ENCODE data around the gene GRHPR. TPM values are rescaled to one million over a fixed set of nuclear protein-coding genes. Genes with fewer than 3 reads are reported as not detected.

The GRHPR gene
- total RNA-seq, 4 donors from 2014 or later, result 79.5 to 157 (median 126) TPM

DNA sequence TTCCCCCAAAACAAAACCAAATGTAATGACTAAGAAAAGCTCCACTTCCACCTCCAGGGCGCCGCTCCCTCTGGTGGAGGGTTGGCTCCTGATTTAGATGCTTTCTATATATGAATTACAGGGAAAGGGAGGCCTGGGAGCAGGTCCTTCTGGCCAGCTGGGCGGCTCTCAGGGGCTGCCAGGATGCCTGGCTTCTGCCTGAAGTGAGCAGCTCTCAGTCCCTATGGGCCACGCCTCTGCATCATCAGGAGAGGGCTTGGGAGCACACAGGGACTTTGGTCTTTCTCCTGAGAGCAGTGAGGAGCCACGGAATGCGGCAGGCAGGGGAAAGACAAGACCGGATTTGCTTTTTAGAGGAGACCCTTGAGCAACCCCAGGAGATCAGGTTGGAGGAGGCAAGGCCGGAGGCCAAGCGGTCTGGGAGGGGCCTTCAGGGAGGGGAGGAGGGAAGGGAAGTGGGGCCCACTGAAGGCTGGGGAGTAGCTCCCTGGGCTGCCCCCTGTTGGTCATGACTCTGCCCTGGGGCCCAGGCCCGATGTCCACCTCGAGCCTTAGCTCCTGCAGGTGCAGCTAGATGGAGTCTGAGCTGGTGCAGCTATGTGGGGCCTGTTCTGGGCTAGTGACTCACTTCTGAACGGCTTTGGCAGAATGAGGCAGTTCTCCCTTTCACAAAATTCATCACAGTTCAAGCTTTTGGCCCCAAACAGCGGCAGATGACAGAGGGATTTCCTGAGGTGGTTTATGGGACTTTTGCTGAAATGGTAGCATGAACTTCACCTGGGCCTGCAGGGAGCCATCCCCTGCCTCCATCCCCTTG lies 11.3 kb upstream of the GRHPR start:
- intact Hi-C loops (cut with DNase I), result no loop called here
- TF ChIP-seq, protein P1, sequence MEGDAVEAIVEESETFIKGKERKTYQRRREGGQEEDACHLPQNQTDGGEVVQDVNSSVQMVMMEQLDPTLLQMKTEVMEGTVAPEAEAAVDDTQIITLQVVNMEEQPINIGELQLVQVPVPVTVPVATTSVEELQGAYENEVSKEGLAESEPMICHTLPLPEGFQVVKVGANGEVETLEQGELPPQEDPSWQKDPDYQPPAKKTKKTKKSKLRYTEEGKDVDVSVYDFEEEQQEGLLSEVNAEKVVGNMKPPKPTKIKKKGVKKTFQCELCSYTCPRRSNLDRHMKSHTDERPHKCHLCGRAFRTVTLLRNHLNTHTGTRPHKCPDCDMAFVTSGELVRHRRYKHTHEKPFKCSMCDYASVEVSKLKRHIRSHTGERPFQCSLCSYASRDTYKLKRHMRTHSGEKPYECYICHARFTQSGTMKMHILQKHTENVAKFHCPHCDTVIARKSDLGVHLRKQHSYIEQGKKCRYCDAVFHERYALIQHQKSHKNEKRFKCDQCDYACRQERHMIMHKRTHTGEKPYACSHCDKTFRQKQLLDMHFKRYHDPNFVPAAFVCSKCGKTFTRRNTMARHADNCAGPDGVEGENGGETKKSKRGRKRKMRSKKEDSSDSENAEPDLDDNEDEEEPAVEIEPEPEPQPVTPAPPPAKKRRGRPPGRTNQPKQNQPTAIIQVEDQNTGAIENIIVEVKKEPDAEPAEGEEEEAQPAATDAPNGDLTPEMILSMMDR (IDR thresholded peaks at IDR 0.05), result no peak
- TF ChIP-seq POLR2A (IDR thresholded peaks at IDR 0.05), result no peak

DNA sequence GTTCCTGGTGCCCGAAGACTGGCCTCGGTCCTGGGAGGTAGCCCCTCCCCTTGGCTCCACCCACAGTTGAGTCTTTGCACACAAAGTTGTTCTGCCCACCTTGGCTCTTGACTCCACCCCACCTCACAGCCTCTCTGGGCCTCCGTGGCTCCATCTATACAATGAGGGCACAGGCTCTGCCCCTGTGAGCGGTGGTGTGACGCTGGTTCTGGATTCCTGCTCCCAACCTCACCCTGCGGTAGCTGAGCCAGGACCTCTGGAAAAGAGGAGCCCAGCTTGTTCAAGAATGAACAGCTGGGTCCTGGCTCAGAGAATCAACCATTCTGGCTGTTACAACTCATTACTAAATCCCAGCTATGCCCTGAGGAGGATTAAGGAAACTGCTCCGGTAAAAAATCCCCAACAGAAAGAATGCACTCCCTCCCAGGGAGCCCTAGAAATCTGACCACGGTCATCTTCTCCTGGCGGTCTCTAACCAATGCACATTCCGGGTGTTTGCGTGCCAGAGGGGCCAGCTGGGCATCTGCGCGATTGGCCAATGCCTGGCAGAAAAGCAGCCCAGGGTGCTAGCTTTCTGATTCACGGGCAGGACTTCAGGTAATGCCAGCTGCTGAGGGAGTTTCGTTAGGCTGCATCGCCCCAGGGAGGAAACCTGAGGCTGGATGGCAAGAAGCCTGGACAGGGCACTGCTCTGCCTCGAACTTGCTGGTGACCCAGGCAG lies 9.9 kb upstream of the GRHPR start:
- Histone ChIP-seq H3K4me1 (peaks cover 0 to 4% of the 10 kb centered on the region in 2 donors), H3K27me3 (no peaks in the 10 kb centered on the region), H3K36me3 (no peaks in the 10 kb centered on the region), H3K9me3 (no peaks in the 10 kb centered on the region), H3K27ac (no peak overlapping the region), H3K4me3 (replicated peaks in 1 of 3) (no peak overlapping the region)
- intact Hi-C loops (cut with DNase I), result no loop called here
- TF ChIP-seq POLR2A (IDR thresholded peaks at IDR 0.05), result no peak
- TF ChIP-seq, protein P1 (IDR thresholded peaks at IDR 0.05), result no peak
- no peak for DNase-seq
- 82% methylated on average over 9 to 17 of the region's 17 CpGs for WGBS, 2 donors

More for the DNA sequence above, 11.3 kb upstream of the GRHPR start:
- Histone ChIP-seq H3K36me3 (no peaks in the 10 kb centered on the region), H3K4me1 (peaks cover 0 to 4% of the 10 kb centered on the region in 2 donors), H3K27me3 (no peaks in the 10 kb centered on the region), H3K4me3 (replicated peaks in 1 of 3) (no peak overlapping the region), H3K9me3 (no peaks in the 10 kb centered on the region), H3K27ac (no peak overlapping the region)
- no peak for DNase-seq
- WGBS, 2 donors, result 72 to 80% methylated on average over 9 to 12 of the region's 13 CpGs

DNA sequence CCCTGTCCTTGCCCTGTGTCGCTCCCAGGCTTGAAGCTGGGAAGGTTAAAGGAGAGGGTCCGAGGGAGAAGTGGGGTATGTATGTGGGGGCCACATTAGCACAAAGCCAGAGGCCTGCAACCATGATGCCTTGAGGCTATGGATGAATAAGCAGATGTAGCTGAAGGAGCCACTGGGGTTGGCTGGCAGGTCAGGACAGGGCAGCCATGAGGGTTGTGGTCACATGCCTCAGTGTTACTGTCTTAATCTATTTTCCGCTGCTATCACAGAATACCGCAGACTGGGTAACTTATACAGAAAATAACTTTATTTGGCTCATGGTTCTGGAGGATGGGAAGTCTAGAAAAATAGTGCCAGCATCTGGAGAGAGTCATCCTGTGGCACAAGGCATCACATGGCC lies 9.2 kb upstream of the GRHPR start:
- no peak for DNase-seq
- intact Hi-C loops (cut with DNase I), result no loop called here
- WGBS, 2 donors, result 89 to 93% methylated on average over 4 of the region's 4 CpGs
- TF ChIP-seq, protein P1 (IDR thresholded peaks at IDR 0.05), result no peak
- no peak for TF ChIP-seq POLR2A (IDR thresholded peaks at IDR 0.05)
- Histone ChIP-seq H3K27ac (no peak overlapping the region), H3K9me3 (no peaks in the 10 kb centered on the region), H3K4me1 (peaks cover 0 to 4% of the 10 kb centered on the region in 2 donors), H3K4me3 (replicated peaks in 1 of 3) (no peak overlapping the region), H3K36me3 (no peaks in the 10 kb centered on the region), H3K27me3 (no peaks in the 10 kb centered on the region)

DNA sequence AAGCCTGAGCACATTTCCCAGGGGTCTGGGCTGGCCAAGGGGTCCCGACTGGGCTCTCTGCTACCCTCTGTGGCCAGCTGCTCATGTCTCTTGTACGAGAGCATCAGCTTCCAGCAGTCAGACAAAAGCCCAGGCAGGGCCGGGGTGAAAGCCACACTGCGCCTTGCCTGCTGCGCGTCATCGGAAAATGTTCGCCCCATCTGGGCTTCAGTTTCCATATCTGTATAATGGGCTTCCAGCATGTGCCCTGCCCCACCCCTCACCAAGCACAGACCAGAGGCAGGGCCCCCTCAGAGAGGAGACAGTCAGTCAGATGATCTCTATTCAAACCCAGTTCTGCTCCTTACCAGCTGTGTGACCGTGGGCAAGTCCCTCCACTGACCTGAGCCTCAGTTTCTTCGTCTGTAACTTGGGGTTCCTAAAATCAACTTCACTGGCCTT lies 8.0 kb upstream of the GRHPR start:
- Histone ChIP-seq H3K27ac (no peak overlapping the region), H3K27me3 (no peaks in the 10 kb centered on the region), H3K36me3 (no peaks in the 10 kb centered on the region), H3K4me3 (replicated peaks in 1 of 3) (no peak overlapping the region), H3K4me1 (peaks cover 0 to 4% of the 10 kb centered on the region in 2 donors), H3K9me3 (no peaks in the 10 kb centered on the region)
- TF ChIP-seq, protein P1 (IDR thresholded peaks at IDR 0.05), result no peak
- no peak for DNase-seq
- 70 to 77% methylated on average over 3 to 10 of the region's 10 CpGs for WGBS, 2 donors
- intact Hi-C loops (cut with DNase I), result no loop called here
